ENCODE measurements around the gene PHF21B.

GRCh38 chr22:44932493-44932892 lies 77.3 kb downstream of the PHF21B start:
- TF ChIP-seq, protein P1, sequence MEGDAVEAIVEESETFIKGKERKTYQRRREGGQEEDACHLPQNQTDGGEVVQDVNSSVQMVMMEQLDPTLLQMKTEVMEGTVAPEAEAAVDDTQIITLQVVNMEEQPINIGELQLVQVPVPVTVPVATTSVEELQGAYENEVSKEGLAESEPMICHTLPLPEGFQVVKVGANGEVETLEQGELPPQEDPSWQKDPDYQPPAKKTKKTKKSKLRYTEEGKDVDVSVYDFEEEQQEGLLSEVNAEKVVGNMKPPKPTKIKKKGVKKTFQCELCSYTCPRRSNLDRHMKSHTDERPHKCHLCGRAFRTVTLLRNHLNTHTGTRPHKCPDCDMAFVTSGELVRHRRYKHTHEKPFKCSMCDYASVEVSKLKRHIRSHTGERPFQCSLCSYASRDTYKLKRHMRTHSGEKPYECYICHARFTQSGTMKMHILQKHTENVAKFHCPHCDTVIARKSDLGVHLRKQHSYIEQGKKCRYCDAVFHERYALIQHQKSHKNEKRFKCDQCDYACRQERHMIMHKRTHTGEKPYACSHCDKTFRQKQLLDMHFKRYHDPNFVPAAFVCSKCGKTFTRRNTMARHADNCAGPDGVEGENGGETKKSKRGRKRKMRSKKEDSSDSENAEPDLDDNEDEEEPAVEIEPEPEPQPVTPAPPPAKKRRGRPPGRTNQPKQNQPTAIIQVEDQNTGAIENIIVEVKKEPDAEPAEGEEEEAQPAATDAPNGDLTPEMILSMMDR (conservative IDR thresholded peaks at IDR 0.05 in 1 of 2, IDR thresholded peaks at IDR 0.05 in 1 of 2; ENCODE audit: extremely low read depth in 1 of 2, insufficient read depth in 1 of 2, low read depth in 1 of 2, low read length in 2 of 2), result no peak
- no peak for TF ChIP-seq EZH2 (IDR thresholded peaks at IDR 0.05; ENCODE audit: borderline replicate concordance, low read length)
